Testis (tissue), 3 donors: Measurements from ENCODE around the gene PTPRC. TPM values are rescaled to one million over a fixed set of nuclear protein-coding genes. Genes with fewer than 3 reads are reported as not detected.
A peak's percentile ranks its signal among the peaks of the same experiment; 100 is the strongest.

Experiments used
- DNase-seq: peaks from one replicate; pipeline ENCODE4 v3.0.0-alpha.2; 2019
- H3K27ac ChIP-seq, 2 donors: fragments of 200-600 bp; sonication (generic); one replicate each; pipeline ENCODE4 v1.5.1; 2019
- H3K27me3 ChIP-seq: fragments of 200-600 bp; sonication (generic); one replicate; pipeline ENCODE4 v1.5.1; 2019
- H3K36me3 ChIP-seq: fragments of 200-600 bp; sonication (generic); one replicate; pipeline ENCODE4 v1.5.1; 2017; ENCODE audit warnings: low read depth; ENCODE audit errors: missing control alignments
- H3K4me1 ChIP-seq: fragments of 200-600 bp; sonication (generic); one replicate; pipeline ENCODE4 v1.5.1; 2019
- H3K4me3 ChIP-seq, 2 donors: fragments of 200-600 bp; sonication (generic); one replicate each; pipeline ENCODE4 v1.5.1; 2017 to 2019
- H3K9me3 ChIP-seq: fragments of 200-600 bp; sonication (generic); one replicate; pipeline ENCODE4 v1.5.1; 2017
- CTCF ChIP-seq, 3 experiments: fragments of 450-650 bp in 2 of 3; fragments of 200-600 bp in 1 of 3; sonication (generic) in 1 of 3; IDR thresholded peaks; one replicate each; pipeline ENCODE4 v1.5.1; 2016 to 2019; ENCODE audit warnings: antibody characterized with exemption in 3 of 3, mild to moderate bottlenecking in 2 of 3, moderate library complexity in 1 of 3
- POLR2A ChIP-seq: fragments of 450-650 bp; IDR thresholded peaks from one replicate; pipeline ENCODE4 v1.6.1; 2017; ENCODE audit warnings: antibody characterized with exemption, mild to moderate bottlenecking, moderate library complexity
- WGBS, 2 donors: methylation state at CpG; one replicate each; pipeline ENCODE4 v1.1.5; 2018; 5-methylcytosine and 5-hydroxymethylcytosine counted together
- intact Hi-C: fragments of 100-400 bp; cut with DNase I; formaldehyde crosslinking; loops from one replicate; pipeline ENCODE4 v1.15.1; 2023; ENCODE audit warnings: low total_unique reads
- polyA plus RNA-seq: library from polyadenylated mRNA; stranded (reverse); fragments of 350-450 nt; fragmentation: Illumina TruSeq; extraction: RNeasy Lipid Tissue Mini Kit (QIAGEN cat#74804); gene quantifications from one replicate; pipeline ENCODE4 v1.2.3, GENCODE V29; 2014; ENCODE audit warnings: low read depth, low replicate concordance; ENCODE audit not compliant: insufficient read depth
- total RNA-seq, 2 donors: library from RNA; depleted of rRNA; stranded (reverse); fragments of >200 nt; gene quantifications; one replicate each; pipeline ENCODE4 v1.2.3, GENCODE V29; 2016

PTPRC gene
- total and polyA plus RNA-seq, 3 donors from 2014 or later: 5.1 to 10.8 (median 9.7) TPM

- no peak for DNase-seq
- WGBS, 2 donors: 89 to 95% methylated on average over 2 of the region's 2 CpGs
- Histone ChIP-seq H3K36me3 (no peaks in the 10 kb centered on the region), H3K27me3 (no peaks in the 10 kb centered on the region), H3K4me3 (no peak overlapping the region), H3K9me3 (no peaks in the 10 kb centered on the region), H3K4me1 (no peaks in the 10 kb centered on the region), H3K27ac (no peak overlapping the region)
- TF ChIP-seq CTCF (IDR thresholded peaks at IDR 0.05): no peak
- no peak for TF ChIP-seq POLR2A
- intact Hi-C loops: no loop called here
Measured at GRCh38 chr1:198774421-198774820, 135.6 kb downstream of the PTPRC start.

GRCh38 chr1:198775606-198776005 lies 136.8 kb downstream of the PTPRC start:
- no peaks in the 10 kb centered on the region for H3K4me1 ChIP-seq
- no peaks in the 10 kb centered on the region for H3K27me3 ChIP-seq
- 60 to 78% methylated on average over 6 of the region's 6 CpGs for WGBS, 2 donors
- no peaks in the 10 kb centered on the region for H3K9me3 ChIP-seq
- peak overlapping the region in 1 of 2 donors; percentile 52 for H3K27ac ChIP-seq
- no peak for DNase-seq
- TF ChIP-seq POLR2A (no peak), CTCF (IDR thresholded peaks at IDR 0.05) (no peak)
- no peaks in the 10 kb centered on the region for H3K36me3 ChIP-seq
- no peak overlapping the region for H3K4me3 ChIP-seq
- intact Hi-C loops: no loop called here

- intact Hi-C loops: no loop called here
- no peak for TF ChIP-seq CTCF (IDR thresholded peaks at IDR 0.05)
- TF ChIP-seq POLR2A: no peak
Measured at GRCh38 chr1:198776602-198777029, 137.8 kb downstream of the PTPRC start.

GRCh38 chr1:198778049-198778448 lies 139.2 kb downstream of the PTPRC start:
- H3K4me3 ChIP-seq: no peak overlapping the region
- no peaks in the 10 kb centered on the region for H3K4me1 ChIP-seq
- H3K36me3 ChIP-seq: no peaks in the 10 kb centered on the region
- no peaks in the 10 kb centered on the region for H3K9me3 ChIP-seq
- H3K27ac ChIP-seq: no peak overlapping the region
- WGBS, 2 donors: 67 to 90% methylated on average over 4 of the region's 4 CpGs
- TF ChIP-seq CTCF (IDR thresholded peaks at IDR 0.05): no peak
- H3K27me3 ChIP-seq: no peaks in the 10 kb centered on the region
- no peak for DNase-seq
- intact Hi-C loops: no loop called here

More at GRCh38 chr1:198776602-198777029, 137.8 kb downstream of the PTPRC start:
- no peaks in the 10 kb centered on the region for H3K4me1 ChIP-seq
- H3K4me3 ChIP-seq: no peak overlapping the region
- H3K36me3 ChIP-seq: no peaks in the 10 kb centered on the region
- no peaks in the 10 kb centered on the region for H3K27me3 ChIP-seq
- WGBS, 2 donors: 79 to 85% methylated on average over 4 of the region's 4 CpGs
- no peaks in the 10 kb centered on the region for H3K9me3 ChIP-seq
- peak; percentile 40 for DNase-seq
- H3K27ac ChIP-seq: peak overlapping the region in 1 of 2 donors; percentile 52

- Histone ChIP-seq H3K4me3 (no peak overlapping the region), H3K27me3 (no peaks in the 10 kb centered on the region), H3K9me3 (no peaks in the 10 kb centered on the region), H3K36me3 (no peaks in the 10 kb centered on the region), H3K27ac (no peak overlapping the region), H3K4me1 (no peaks in the 10 kb centered on the region)
- intact Hi-C loops: no loop called here
- no peak for DNase-seq
- 73 to 80% methylated on average over 1 of the region's 1 CpG for WGBS, 2 donors
- no peak for TF ChIP-seq POLR2A
- no peak for TF ChIP-seq CTCF (IDR thresholded peaks at IDR 0.05)
Measured at GRCh38 chr1:198780376-198780775, 141.5 kb downstream of the PTPRC start.
